ENCODE results near the gene MZF1.

MZF1 gene

DNA sequence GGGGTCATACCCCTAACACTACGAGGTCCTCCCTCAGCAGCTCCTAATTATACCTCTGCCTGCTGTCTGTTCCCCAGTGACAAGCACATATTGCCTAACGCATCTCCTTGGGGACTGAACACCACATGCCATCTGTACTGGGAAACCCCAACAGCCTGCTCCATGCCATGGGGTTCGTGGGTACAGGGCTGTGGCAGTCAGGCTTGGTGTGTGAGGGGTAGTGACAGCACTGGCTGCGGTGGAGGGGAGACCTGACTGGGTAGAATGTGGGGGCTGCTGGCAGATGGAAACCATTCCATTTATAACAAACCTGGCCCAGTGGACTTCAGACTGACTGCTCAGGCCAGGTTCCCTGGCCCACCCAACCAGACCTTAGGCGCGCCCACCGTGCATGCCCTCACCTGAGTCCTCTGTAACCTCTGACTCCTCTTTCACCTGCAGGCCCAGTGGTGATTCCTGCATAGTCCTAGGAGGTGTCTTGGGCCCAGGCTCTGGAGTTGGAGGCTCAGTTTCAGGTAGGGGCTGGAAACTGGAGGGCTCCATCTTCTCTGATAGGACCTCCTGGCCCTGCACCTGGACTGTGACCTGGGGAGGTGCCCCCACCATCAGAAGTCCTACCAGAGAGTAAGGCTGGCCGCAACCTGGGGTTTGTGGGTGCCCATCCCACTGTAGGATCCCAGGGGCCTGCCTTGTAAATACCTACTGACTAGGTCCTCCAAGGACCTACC lies 3.0 kb downstream of the MZF1 start:
- no peak for DNase-seq (ENCODE audit: low read depth)

DNA sequence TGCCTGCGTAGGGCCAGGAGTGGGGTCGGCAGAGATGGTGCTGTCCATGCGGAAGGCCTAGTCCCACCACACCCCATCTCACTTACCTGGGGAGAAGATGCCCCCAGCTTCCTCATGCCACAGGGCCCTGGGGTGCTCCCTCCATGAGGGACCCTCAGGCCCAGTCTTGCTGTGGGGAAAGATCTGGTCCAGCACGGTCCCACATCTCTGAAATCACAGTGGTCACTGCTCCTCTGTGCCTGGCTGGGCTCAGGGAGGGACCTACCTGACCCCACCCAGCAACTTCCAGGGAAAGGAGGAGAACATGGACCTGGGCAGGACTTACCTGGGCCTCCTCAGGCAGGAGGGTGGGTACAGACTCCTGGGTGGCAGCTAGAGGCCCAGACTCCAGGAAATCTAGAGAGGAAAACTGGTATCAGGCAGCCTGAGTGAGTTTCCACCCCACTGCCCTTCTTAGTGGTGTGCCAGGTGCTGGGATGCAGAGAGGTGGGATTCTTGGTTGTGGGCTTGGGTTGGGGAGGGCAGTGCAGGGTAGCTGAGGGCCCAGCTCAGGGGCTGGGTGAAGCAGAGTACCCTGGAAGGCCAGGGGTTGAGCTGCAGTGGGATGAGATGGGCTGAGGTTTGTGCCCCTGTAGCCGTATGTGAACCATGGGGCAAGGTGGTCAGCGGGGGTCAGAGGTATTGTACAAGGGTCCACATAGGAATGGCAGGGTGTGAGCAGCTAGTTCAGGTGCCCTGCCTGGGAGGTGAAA lies 3.8 kb downstream of the MZF1 start:
- DNase-seq (ENCODE audit: low read depth): no peak

DNA sequence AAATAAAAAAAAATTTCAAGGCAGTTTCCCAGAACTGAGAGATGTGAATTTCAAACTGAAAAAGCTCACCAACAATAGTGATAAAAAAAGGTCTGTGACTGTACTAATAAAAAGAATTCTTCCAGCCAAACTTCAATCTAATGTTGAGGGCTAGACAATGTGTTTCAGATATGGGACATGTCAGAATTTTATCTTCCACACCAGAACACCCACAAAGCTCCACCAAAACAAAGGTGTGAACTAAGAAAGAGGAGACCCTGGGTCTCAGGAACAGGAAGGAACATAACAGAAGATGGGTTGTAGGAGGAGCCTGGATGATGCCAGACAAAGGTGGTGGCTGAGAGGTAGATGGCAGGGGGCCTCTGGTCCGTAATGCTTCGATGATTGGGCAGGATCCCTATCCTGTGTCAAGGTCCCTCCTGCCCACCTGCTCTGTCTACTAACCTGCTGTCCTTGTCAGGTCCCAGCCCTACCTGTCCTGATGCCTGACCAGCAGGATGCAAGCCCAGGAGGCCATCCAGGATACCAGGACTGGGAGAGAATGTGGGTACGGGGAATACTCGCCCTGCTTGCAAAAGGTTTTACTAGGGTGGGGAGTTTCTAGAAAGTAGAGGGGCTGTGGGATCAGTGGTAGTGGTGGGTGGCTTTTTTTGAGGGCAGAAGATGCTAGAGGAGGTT lies 4.5 kb downstream of the MZF1 start:
- DNase-seq (ENCODE audit: low read depth): no peak

DNA sequence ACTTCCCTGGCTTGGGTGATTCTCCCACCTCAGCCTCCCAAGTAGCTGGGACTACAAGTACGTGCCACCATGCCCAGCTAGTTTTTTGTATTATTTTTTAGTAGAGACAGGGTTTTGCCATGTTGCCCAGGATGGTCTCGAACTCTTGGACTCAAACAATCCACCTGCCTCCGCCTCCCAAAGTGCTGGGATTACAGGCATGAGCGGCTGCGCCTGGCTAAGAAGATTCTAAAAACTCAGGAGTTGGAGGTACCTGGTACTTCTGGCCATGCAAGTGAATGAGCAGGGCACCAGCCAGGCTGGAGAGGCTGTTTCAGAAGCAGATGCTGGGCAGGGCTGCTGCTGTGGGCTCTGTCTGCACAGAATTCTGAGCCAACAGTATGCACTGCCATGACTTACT lies 6.1 kb downstream of the MZF1 start:
- no peak for DNase-seq (ENCODE audit: low read depth)

DNA sequence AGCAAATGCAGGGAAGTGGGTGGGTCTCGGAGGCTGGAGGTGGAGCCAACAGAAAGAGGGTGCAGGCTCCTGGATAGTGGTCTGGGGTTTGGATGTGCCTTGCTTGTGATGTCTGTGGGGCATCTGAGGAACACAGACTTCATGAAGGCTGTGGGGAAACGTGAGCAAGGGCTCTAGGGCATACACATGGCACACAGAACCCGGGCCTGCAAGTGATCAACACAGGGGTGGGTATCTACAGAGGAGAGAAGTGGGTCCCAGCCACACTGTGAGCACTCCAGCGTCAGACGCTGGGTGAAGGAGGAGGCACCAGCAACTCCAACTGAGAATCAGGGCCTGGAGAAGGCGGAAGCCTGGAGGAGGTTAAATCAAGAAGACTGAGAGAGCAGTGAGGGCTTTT lies 9.3 kb downstream of the MZF1 start:
- DNase-seq (ENCODE audit: low read depth): no peak

DNA sequence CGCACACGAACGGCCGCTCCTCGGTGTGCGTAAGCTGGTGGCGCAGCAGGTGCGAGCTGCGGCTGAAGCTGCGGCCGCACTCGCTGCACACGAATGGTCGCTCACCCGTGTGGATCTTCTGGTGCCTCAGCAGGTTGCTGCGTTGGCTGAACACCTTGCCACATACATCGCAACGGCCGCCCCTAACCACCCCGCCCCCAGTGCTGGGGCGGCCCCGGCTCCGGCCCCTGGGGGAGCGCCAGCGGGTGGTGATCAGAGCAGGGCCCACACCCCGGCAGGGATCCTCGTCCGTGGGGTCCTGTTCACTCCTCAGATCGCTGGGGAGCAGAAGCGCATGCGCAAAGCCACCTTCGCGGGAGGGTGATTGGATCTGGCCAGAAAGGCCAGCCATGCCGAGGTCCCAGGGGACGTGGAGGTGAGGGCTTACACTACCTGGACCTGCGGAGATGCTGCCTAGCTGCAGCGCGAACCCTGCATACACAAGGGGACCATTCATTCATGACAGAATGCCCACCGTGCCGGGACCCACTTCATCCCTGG lies 10.0 kb downstream of the MZF1 start:
- no peak for DNase-seq (ENCODE audit: low read depth)

DNA sequence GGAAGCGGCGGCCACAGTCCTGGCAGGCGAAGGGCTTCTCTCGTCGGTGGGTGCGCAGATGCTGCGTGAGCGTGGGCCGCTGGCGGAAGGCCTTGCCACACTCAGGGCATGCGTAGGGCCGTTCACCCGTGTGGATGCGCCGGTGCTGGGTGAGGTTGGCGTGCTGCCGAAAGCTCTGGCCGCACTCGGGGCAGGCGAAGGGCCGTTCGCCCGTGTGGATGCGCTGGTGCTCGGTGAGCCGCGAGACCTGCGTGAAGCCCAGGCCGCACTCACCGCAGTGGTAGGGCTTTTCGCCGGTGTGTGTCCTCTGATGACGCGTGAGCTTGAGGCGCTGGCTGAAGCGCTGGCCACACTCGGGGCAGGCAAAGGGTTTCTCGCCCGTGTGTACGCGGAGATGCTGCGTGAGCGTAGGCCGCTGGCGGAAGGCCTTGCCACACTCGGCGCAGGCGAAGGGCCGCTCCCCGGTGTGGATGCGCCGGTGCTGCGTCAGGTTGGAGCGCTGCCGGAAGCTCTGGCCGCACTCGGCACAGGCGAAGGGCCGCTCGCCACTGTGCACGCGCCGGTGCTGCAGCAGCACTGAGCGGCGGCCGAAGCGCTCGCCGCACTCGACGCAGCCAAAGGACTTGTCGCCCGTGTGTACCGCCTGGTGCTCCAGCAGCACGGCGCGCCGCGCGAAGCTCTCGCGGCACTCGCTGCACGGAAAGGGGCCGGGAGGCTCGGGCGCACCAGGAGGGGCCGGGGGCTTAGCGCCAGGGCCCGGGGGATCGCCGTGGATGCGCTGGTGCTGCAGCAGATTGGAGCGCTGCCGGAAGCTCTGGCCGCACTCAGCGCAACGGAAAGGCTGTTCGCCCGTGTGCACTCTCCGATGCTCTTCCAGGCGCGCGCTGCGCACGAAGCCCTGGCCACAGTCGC lies 10.8 kb downstream of the MZF1 start:
- no peak for DNase-seq (ENCODE audit: low read depth)

DNA sequence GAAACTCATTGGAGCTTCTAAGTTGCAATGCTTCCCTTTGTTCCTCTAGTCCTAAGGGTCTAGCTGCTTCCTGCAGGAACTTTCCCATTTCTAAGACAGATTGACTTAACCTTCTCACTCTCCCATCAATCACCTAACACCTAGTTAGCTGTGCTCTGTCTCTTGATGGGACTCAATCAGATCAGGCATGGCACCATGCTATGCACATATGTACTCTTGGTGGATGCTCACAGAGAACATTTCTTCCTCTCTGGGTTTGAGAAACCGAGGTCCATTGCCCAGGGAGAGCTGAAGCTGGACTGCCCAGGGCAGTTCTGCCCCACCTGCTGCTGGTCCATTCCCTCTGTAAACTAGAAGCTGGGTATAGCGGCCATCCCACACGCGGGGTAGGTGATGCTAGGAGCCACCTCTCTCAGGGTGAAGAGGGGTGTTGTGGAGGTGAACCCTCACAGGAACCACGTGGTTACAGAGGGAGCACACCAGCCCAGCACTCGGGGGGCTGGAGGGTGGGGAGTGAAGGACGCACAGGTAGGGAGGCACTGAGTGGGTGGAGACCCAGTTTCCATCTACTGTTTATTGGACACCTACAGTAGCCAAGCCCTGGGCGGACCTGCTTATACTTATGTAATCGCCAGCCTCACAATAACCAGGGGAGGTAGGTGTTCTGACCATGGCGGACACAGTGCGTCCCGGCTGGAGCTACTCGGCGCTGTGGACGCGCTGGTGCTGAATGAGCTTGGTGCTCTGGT lies 11.6 kb downstream of the MZF1 start:
- no peak for DNase-seq (ENCODE audit: low read depth)

DNA sequence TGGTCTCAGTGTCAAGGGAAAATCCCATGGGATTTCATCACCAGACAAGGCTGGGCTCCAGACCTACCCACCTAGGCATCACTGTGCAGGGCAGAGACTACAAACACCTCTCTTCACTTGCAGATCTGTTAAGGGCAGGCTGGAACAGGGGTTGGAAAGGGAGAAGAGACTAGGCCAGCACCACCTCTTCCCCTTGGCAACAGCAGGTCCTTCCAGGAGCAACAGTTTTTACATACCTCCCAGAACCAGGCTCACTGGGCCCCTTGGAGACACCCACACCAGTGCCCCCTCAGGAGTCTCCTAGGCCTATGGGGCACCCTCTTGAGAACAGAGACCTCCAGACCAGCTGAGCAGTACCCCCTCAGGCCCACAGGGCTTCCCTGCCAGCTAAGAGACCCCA lies 12.2 kb downstream of the MZF1 start:
- no peak for DNase-seq (ENCODE audit: low read depth)

DNA sequence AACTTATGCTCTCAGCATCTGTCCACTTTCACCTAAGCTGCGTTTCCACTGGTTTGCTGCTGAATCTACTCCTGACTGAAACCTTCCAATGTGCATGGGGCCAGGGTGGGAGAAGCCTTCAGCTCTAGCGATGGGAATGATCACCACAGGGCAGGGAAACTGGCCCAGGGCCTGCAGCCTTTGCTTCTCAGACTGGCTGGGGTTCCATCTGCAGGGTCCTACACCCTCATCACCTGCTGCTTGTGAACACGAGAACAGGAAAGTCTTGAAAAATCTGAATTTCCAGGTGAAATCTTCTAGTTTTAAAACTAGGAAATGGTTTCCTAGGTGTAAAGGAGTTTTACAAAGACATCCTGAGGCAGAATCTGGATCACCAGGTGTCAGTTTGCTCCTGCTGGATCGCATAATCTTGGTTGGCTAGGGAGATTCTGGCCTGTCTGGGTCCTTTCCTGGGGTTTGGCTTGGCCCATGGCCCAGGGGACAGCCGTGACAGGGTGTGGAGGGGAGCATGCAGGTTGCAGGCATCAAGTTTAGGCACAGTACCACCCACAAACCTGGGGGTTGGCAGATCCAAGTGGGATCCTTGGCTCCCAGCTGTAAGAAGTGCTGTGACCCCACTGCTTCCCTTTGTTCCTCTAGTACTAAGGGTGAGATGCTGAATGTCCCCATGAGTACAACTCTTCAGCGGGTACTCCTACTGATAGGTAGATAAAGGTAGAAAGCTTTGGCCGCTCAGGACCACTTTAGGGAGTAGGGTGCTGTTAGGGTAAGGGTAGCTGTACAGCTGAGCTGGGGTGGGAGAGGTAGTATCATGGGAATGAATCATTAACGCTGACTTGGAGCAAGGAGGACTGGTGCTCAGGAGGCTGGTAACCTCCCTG lies 12.9 kb downstream of the MZF1 start:
- no peak for DNase-seq (ENCODE audit: low read depth)

DNA sequence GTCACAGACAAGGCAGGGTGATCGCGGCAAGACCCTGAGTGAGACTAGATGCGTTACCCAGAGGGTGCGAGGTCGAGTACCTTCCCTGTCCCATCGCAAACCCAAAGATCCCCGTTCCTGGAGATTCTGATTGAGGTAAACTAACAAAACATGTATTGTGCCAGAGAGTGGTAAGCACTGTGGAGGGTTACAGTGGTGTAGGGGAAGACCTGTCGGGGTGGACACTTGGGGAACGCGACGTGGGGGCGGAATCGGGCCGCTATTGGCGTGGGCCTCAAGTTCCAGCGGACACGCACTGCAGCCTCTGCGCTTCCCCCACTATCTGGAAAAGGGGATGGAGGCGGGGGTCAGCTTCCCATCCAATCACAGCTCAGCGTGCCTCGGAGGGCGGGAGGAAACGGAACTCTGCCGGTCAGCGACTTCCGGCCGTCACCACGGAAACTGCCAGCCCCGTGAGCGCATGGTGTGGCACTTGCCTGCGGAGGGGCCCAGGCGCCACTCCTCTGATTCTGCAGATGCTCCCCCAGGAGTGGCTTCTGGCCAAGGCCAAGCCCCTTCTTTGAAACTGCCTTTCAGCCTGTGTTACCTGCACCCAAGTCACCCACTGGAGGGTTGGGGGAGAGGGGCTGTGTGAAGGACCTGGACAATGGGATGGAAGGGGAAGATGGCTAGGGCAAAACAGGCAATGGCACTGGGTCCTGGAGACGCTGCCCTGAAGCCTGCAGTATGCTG lies 13.7 kb downstream of the MZF1 start:
- peak; percentile 57 for DNase-seq (ENCODE audit: low read depth)

DNA sequence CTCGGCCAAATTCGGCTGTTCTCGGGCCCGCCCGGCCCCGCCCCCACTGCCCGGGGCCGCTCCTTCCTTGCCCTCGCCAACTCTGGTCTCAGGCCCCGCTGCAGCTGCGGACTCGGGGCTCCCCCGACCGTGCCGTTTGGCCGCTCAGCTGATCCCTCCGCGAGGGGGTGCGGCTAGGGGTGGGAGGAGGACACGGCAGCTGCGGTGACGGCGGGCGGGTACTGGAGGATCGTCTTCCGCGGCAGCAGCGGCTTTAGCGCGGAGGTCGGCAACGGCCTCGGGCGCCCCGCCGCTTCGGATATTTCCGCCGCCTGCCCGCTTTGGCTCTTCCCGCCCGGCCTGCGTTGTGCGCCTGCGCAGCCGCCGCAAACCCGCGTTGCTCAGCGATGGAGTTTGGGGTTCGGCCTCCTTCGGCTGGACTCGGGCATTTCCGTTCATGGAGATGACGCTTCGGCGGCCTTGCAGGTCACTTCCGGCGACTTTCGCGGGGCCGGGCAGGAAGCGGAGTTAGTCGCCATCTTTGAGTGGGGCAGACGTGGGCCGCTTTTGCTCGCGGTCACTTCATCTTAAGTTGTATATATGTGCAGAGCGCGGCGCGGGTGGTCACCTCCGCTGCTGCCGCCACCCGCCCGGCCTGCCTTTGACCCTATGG lies 14.4 kb downstream of the MZF1 start:
- peak; percentile 97 for DNase-seq (ENCODE audit: low read depth)

DNA sequence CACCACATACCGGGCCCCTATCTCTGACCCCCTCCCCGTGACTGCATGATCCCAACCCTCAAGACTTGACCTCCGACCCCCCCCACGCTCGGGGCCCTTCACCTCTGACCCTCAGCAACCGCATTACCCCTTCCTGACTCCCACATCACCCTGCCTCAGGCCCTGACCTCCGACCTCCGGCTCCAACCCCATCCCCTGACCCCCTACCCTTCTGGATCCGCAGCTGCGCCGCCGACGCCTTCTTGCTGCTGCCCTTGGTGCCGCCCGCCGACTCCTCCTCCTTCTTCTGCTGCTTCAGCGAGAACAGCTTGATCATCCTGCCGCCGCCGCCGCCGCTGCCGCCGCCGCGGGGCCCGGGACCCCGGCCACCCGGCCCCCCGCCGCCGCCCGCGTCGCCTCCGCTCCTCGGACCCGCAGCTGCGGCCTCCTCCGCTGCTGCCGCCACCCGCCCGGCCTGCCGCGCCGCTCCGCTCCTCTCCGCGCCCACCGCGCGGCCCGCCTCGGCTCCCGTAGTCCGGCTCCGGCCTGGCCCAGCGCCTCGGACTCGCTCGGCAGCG lies 15.0 kb downstream of the MZF1 start, which contains the start of gene UBE2M:
TSS of gene UBE2M (minus strand) at position 546 of the 557 bp plus-strand sequence. CDS start at position 316, 230 bp downstream.
- no peak for DNase-seq (ENCODE audit: low read depth)

DNA sequence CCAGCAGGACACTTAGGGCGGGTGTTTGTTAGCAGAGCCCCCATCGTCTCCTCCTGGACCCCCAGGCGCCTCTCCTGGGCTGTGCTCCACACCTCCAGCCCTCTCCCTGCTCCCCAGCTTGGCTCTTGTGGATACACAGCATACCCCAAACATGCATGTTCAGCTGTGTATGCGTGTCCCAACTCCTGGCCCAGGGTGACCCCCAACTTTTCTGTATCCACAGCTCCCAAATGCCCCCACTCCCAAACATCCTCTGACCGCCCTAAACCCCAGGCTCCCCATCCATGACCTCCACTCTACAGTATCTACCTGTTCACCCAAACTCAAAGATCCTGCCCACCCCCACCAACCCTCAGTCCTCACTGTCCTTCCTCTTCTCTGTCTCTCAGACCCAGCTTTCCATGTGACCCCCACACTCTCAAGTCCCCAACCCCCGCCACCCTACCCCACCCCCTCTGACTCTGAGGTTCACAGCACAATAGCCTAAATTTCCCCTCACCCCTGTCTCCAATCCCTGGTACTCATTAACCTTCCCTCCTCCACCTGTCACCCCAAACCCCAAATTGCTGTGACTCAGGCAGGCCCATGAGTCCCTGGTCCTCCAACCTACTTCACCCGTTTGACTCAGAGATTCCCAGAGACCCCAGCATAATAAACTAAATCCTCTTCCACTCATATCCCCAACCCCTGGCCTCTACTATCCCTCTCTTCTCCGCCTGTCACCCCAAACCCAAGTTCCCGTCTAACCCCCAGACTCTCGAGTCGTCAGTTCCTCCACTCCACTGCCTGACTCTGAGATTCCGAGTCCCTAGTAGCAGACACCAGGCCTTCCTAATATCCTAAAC lies 15.7 kb downstream of the MZF1 start:
- no peak for DNase-seq (ENCODE audit: low read depth)

DNA sequence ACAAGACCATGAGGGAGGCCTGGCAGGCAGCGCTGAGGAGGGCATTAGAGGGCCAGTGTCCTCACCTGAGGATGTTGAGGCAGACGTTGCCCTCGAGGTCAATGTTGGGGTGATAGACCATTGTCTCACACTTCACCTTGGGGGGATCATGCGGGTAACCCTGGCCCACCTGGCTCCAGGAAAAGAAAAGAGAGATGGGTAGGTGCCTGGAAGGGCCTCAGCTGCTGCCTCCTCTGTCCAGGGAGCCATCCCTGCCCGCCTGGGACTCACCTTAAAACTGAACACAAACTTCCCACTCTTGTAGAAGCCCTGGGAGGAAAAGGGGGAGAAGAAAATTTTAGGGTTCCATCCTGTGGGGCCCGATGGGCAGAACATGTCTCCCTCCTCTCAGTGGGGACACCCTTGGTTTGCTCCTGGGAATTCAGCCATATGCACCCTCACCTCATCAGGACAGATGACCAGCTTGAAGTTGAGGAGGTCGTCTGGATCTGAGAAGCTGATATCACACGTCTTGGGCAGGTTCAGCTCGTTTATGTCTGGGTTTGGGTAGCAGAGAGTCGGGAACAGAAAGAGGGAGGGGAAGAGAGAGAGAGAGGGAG lies 16.4 kb downstream of the MZF1 start:
- DNase-seq (ENCODE audit: low read depth): no peak

DNA sequence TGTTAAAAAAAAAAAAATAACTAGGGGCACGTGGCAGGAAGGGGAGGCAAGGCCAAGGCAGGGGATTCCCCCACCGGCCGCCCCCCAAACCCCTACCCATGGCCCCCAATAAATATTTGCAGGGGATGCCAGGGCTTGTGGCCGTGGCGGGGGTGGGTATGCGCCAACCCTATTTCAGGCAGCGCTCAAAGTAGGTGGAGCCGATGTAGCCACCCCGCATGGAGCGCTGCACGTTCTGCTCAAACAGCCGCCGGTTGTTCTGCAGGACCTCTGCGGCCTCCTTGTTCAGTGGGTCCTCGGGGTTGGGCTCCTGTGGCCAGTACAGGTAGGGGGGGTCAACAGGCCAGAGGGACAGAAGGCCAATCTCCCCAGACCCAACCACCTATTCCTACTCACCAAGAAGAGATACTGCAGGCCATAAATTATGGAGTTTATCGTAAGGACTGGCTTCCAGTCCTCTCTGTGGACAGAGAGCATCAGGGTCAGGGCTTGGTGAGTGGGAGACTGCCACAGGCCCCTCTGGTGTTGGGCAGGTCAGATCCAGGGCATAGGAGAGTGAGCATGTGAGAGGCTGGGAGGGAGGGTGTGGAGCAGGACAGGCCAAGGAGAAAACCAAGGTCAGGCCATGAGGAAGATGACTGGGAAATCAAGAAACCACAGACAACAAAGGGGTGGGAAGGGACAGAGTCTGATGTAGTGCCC lies 17.1 kb downstream of the MZF1 start:
- DNase-seq (ENCODE audit: low read depth): no peak

Measured in stimulated activated CD8-positive, alpha-beta memory T cell treated with anti-CD3 and anti-CD28 coated beads, Interleukin-15, amount 100 ng/mL, for 24 hours (primary cell).